ENCODE results near the gene ROCK2. TPM values are rescaled to one million over a fixed set of nuclear protein-coding genes. Genes with fewer than 3 reads are reported as not detected.

Gene ROCK2
- polyA plus RNA-seq, 1 donor (not counting 4 experiments of a cell fraction or from before 2014, with no cell fraction given), result 12.6 TPM

GRCh38 chr2:11222845-11223244, 121.6 kb downstream of the ROCK2 start:
- TF ChIP-seq EZH2 (IDR thresholded peaks at IDR 0.05; ENCODE audit: low read length) (no peak), CTCF (optimal IDR thresholded peaks at IDR 0.05 in 1 of 3, IDR thresholded peaks at IDR 0.05 in 1 of 3, conservative IDR thresholded peaks at IDR 0.05 in 1 of 3; ENCODE audit: extremely low read depth in 1 of 3, insufficient read depth in 2 of 3, low read length in 3 of 3) (no peak)
- DNase-seq (ENCODE audit: low read depth, low spot score) (no peak), FAIRE-seq (no peak)
- no peaks in the 10 kb centered on the region for H4K20me1 ChIP-seq (ENCODE audit: control insufficient read depth, extremely low read depth, insufficient read depth, low read length)
- dilution Hi-C loops (cut with MboI; ENCODE audit: extremely low pct_ligation_motif_present, low sequenced_read_pairs), result no loop called here
- no peak overlapping the region for H2AFZ ChIP-seq (ENCODE audit: control insufficient read depth, low read length)
- H3K79me2 ChIP-seq (ENCODE audit: control insufficient read depth, insufficient read depth, low read length), result no peaks in the 10 kb centered on the region
- no peaks in the 10 kb centered on the region for H3K27me3 ChIP-seq (ENCODE audit: control insufficient read depth, extremely low read depth, insufficient read depth, low read length)
- no peaks in the 10 kb centered on the region for H3K4me1 ChIP-seq (ENCODE audit: control insufficient read depth, extremely low read depth, insufficient read depth, low read length)
- H3K9ac ChIP-seq (ENCODE audit: control insufficient read depth, extremely low read depth, insufficient read depth, low read length), result no peak overlapping the region
- H3K4me3 ChIP-seq (ENCODE audit: control insufficient read depth in 2 of 3, extremely low read depth in 1 of 3, insufficient read depth in 2 of 3, low read depth in 1 of 3, low read length in 3 of 3), result no peak overlapping the region
- H3K27ac ChIP-seq (ENCODE audit: control insufficient read depth, insufficient read depth, low read length), result no peak overlapping the region
- no peaks in the 10 kb centered on the region for H3K9me1 ChIP-seq (ENCODE audit: control insufficient read depth, extremely low read depth, insufficient read depth, low read length)
- peaks cover 0 to 3% of the 10 kb centered on the region in 2 experiments for H3K36me3 ChIP-seq (ENCODE audit: control insufficient read depth in 2 of 2, extremely low read depth in 1 of 2, insufficient read depth in 2 of 2, low read length in 2 of 2)
- H3K9me3 ChIP-seq (ENCODE audit: control insufficient read depth, low read depth, low read length), result no peaks in the 10 kb centered on the region
- H3K4me2 ChIP-seq (ENCODE audit: control insufficient read depth, extremely low read depth, insufficient read depth, low read depth, low read length), result no peak overlapping the region

GRCh38 chr2:11220445-11220844, 124.0 kb downstream of the ROCK2 start:
- H3K9me1 ChIP-seq (ENCODE audit: control insufficient read depth, extremely low read depth, insufficient read depth, low read length), result no peaks in the 10 kb centered on the region
- TF ChIP-seq CTCF (optimal IDR thresholded peaks at IDR 0.05 in 1 of 3, IDR thresholded peaks at IDR 0.05 in 1 of 3, conservative IDR thresholded peaks at IDR 0.05 in 1 of 3; ENCODE audit: extremely low read depth in 1 of 3, insufficient read depth in 2 of 3, low read length in 3 of 3) (no peak), EZH2 (IDR thresholded peaks at IDR 0.05; ENCODE audit: low read length) (no peak)
- H3K27ac ChIP-seq (ENCODE audit: control insufficient read depth, insufficient read depth, low read length), result no peak overlapping the region
- no peak overlapping the region for H3K4me2 ChIP-seq (ENCODE audit: control insufficient read depth, extremely low read depth, insufficient read depth, low read depth, low read length)
- no peak overlapping the region for H3K9ac ChIP-seq (ENCODE audit: control insufficient read depth, extremely low read depth, insufficient read depth, low read length)
- dilution Hi-C loops (cut with MboI; ENCODE audit: extremely low pct_ligation_motif_present, low sequenced_read_pairs), result no loop called here
- H4K20me1 ChIP-seq (ENCODE audit: control insufficient read depth, extremely low read depth, insufficient read depth, low read length), result no peaks in the 10 kb centered on the region
- no peaks in the 10 kb centered on the region for H3K9me3 ChIP-seq (ENCODE audit: control insufficient read depth, low read depth, low read length)
- H3K79me2 ChIP-seq (ENCODE audit: control insufficient read depth, insufficient read depth, low read length), result no peaks in the 10 kb centered on the region
- no peak overlapping the region for H2AFZ ChIP-seq (ENCODE audit: control insufficient read depth, low read length)
- DNase-seq (ENCODE audit: low read depth, low spot score), result no peak
- H3K4me3 ChIP-seq (ENCODE audit: control insufficient read depth in 2 of 3, extremely low read depth in 1 of 3, insufficient read depth in 2 of 3, low read depth in 1 of 3, low read length in 3 of 3), result no peak overlapping the region
- H3K27me3 ChIP-seq (ENCODE audit: control insufficient read depth, extremely low read depth, insufficient read depth, low read length), result no peaks in the 10 kb centered on the region
- H3K36me3 ChIP-seq (ENCODE audit: control insufficient read depth in 2 of 2, extremely low read depth in 1 of 2, insufficient read depth in 2 of 2, low read length in 2 of 2), result peaks cover 0 to 3% of the 10 kb centered on the region in 2 experiments
- peak; percentile 13 for FAIRE-seq
- no peaks in the 10 kb centered on the region for H3K4me1 ChIP-seq (ENCODE audit: control insufficient read depth, extremely low read depth, insufficient read depth, low read length)
